ENCODE results near the gene RAD51B. TPM values are rescaled to one million over a fixed set of nuclear protein-coding genes. Genes with fewer than 3 reads are reported as not detected.
"Not testable (repeated sequence)": the region's sequence is repeated elsewhere in the genome, so short reads cannot be mapped to it uniquely, and the experiment has no call there.

RAD51B gene
- total RNA-seq, 4 donors from 2014 or later = 19.6 to 39.7 (median 25.4) TPM

DNA sequence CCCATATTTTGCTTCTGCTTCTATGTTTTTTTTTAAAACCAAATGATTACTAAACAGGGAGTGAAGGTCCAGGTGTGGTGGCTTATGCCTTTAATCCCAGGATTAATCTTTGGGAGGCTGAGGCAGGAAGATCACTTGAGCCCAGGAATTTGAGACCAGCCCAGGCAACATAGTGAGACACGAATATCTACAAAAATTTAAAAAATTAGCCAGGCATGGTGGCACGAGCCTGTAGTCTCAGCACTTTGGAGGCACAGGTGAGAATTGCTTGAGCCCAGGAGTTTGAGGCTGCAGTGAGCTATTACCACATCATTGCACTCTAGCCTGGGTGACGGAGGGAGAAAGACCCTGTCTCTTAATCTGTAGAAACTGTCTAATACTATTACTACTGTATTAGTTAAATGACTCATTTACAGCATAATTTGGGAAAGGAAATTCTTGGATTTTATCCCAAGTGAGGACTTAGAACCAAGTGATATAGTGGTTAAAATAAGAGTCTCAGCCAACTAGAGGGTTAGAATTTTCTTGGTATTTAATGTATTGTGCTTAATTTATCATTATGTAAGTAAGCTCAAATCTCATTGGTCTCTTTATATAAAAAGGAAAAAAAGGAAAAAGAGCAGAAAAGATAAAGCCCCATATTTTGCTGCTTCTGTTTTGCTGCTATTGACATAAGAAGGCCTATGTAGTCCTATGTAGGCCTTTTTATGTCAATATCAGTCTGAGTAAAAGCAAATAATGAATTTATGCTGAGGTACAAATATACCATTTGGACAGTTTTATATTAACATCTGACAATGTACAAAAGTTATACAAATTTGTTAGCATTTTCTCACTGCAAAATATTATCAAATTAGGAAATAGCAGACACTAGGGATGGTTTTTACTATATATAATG is 163.4 kb downstream of the RAD51B start:
- WGBS = 74% methylated on average over 3 of the region's 3 CpGs
- Histone ChIP-seq H3K36me3 (no peaks in the 10 kb centered on the region), H3K27ac (no peak overlapping the region), H3K4me1 (peaks cover 16% of the 10 kb centered on the region), H3K27me3 (no peaks in the 10 kb centered on the region), H3K9me3 (no peaks in the 10 kb centered on the region), H3K4me3 (no peak overlapping the region)
- TF ChIP-seq POLR2A (IDR thresholded peaks at IDR 0.05) = no peak
- TF ChIP-seq POLR2AphosphoS5 (IDR thresholded peaks at IDR 0.05) = no peak
- no peak for TF ChIP-seq EP300 (IDR thresholded peaks at IDR 0.05)
- TF ChIP-seq, protein P1, sequence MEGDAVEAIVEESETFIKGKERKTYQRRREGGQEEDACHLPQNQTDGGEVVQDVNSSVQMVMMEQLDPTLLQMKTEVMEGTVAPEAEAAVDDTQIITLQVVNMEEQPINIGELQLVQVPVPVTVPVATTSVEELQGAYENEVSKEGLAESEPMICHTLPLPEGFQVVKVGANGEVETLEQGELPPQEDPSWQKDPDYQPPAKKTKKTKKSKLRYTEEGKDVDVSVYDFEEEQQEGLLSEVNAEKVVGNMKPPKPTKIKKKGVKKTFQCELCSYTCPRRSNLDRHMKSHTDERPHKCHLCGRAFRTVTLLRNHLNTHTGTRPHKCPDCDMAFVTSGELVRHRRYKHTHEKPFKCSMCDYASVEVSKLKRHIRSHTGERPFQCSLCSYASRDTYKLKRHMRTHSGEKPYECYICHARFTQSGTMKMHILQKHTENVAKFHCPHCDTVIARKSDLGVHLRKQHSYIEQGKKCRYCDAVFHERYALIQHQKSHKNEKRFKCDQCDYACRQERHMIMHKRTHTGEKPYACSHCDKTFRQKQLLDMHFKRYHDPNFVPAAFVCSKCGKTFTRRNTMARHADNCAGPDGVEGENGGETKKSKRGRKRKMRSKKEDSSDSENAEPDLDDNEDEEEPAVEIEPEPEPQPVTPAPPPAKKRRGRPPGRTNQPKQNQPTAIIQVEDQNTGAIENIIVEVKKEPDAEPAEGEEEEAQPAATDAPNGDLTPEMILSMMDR (IDR thresholded peaks at IDR 0.05) = no peak
- DNase-seq (ENCODE audit: low spot score in 2 of 2) = no peak

DNA sequence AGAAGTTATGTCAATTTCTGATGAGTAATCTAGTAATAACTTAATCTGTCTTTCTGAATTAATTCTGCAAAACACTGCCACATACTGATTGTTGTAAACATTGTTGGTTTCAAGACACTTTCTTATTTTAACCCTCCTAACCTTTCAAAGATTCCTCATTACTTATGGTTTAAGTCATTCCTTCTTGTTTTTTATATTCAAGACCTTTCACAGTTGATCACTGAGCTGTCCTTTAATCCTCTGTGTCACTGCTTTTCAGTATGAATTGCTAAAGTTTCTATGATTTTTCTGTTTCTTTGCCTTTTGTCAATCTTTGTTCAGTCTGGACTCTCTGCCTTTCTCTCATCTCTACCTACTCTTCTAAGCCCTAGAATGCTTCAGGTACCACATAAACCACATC is 164.7 kb downstream of the RAD51B start:
- no peak overlapping the region for H3K27ac ChIP-seq
- peaks cover 11% of the 10 kb centered on the region for H3K4me1 ChIP-seq
- no peaks in the 10 kb centered on the region for H3K9me3 ChIP-seq
- H3K4me3 ChIP-seq = no peak overlapping the region
- no peaks in the 10 kb centered on the region for H3K36me3 ChIP-seq
- DNase-seq (ENCODE audit: low spot score in 2 of 2) = no peak
- no peaks in the 10 kb centered on the region for H3K27me3 ChIP-seq
- TF ChIP-seq POLR2AphosphoS5 (IDR thresholded peaks at IDR 0.05) (no peak), EP300 (IDR thresholded peaks at IDR 0.05) (no peak), POLR2A (IDR thresholded peaks at IDR 0.05) (no peak)
- TF ChIP-seq, protein P1 (IDR thresholded peaks at IDR 0.05) = no peak

DNA sequence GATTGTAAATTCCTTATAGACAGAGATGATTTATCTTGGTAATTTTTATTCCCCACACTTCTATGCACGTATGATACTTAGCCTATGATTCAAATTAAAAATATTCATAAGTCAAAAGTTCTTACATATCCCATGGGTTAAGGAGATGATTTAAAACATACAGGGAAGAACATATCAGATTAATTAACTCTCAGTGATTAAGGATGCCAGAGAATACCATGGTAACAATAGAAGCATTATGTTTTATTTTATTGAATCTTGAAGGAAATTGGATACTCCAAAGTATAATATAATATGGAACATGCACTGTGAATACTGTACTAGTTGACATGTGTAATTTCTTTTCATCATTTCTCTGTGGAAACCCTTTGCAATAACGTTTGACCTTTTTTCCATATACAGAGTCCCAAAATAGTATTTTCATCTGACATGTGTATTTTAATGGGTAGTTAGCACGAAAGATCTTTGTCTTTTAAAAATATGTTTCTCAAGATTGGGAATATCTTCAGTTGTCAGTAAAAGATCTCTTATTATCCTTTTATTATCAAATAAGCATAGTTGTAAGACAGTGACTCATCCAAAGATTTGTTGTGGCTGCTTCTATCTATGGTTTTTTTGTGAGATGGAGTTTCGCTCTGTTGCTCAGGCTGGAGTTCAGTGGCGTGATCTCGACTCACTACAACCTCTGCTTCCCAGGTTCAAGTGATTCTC is 166.7 kb downstream of the RAD51B start:
- Histone ChIP-seq H3K4me3 (no peak overlapping the region), H3K9me3 (no peaks in the 10 kb centered on the region), H3K27me3 (no peaks in the 10 kb centered on the region), H3K36me3 (no peaks in the 10 kb centered on the region), H3K27ac (no peak overlapping the region), H3K4me1 (peaks cover 11% of the 10 kb centered on the region)
- DNase-seq (ENCODE audit: low spot score in 2 of 2) = no peak
- WGBS = 60% methylated on average over 6 of the region's 6 CpGs
- TF ChIP-seq POLR2A (IDR thresholded peaks at IDR 0.05) (no peak), EP300 (IDR thresholded peaks at IDR 0.05) (no peak), POLR2AphosphoS5 (IDR thresholded peaks at IDR 0.05) (no peak)
- TF ChIP-seq, protein P1 (IDR thresholded peaks at IDR 0.05) = no peak

DNA sequence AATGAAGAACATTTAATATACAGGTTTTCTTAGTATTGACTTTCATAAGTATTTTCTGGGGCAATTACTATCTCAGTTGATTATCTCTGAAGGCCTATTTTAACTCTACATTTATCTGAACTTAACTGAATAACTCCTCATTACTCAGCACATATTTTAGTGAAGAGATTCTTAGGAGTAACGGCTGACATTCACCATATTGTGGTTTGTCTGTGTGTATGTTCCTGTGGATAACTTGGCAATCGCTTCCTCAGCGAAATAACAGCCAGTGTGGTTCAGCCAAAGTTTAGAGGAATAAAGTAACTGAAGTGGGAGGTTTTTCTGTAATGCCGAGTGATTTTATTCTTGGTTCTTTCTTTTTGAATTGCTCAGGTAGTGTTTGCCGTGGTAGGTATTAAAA is 168.0 kb downstream of the RAD51B start:
- no peak for TF ChIP-seq POLR2AphosphoS5 (IDR thresholded peaks at IDR 0.05)
- TF ChIP-seq, protein P1 (IDR thresholded peaks at IDR 0.05) = no peak
- TF ChIP-seq POLR2A (IDR thresholded peaks at IDR 0.05) = no peak
- TF ChIP-seq EP300 (IDR thresholded peaks at IDR 0.05) = no peak
- H3K27ac ChIP-seq = peak overlapping the region; percentile 5
- H3K4me1 ChIP-seq = peaks cover 11% of the 10 kb centered on the region
- no peaks in the 10 kb centered on the region for H3K9me3 ChIP-seq
- no peaks in the 10 kb centered on the region for H3K36me3 ChIP-seq
- no peak overlapping the region for H3K4me3 ChIP-seq
- no peaks in the 10 kb centered on the region for H3K27me3 ChIP-seq
- WGBS = 36% methylated on average over 5 of the region's 5 CpGs
- DNase-seq (ENCODE audit: low spot score in 2 of 2) = no peak

DNA sequence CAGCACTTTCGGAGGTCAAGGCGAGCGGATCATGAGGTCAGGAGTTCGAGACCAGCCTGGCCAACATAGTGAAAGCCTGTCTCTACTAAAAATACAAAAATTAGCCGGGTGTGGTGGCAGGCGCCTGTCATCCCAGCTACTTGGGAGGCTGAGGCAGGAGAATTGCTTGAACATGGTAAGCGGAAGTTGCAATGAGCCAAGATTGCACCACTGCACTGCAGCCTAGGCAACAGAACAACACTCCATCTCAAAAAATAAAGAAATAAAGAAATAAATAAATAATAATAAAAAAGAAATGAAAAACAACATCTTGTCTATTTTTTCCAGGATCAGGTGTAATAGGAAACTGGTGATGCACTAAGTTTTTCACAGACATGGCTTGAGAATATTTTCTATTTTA is 168.6 kb downstream of the RAD51B start:
- peaks cover 11% of the 10 kb centered on the region for H3K4me1 ChIP-seq
- H3K36me3 ChIP-seq; DNase-seq (ENCODE audit: low spot score in 2 of 2); H3K27me3 ChIP-seq; H3K4me3 ChIP-seq; H3K9me3 ChIP-seq: not testable (repeated sequence)
- H3K27ac ChIP-seq = peak overlapping the region; percentile 5
- WGBS = 88% methylated on average over 7 of the region's 7 CpGs
